ENCODE results near the gene IRGC. TPM values are rescaled to one million over a fixed set of nuclear protein-coding genes. Genes with fewer than 3 reads are reported as not detected.

The IRGC gene
- polyA plus RNA-seq, 1 donor from 2014 or later: 0.51 TPM

DNA sequence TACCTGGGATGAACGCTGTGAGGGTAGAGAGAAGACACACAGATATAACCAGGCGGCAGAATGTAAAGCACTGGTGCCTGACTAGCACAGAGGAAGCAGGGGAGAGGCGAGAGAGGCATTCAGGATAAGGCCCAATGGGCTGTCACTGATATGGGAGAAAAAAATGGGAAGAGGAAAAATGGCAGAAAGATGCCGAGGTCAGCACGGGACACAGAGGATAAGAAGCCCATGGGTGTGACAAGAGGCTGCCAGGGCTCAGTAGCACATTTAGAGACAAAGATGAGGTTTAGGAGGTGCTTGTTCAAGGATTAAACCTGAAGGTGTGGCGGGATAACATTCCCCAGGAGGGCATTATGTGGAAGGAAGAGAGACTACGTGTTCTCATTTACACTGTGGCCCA lies 33.3 kb downstream of the IRGC start:
- Histone ChIP-seq H3F3A (ENCODE audit: insufficient read depth, low read length, poor library complexity, severe bottlenecking) (no peaks in the 10 kb centered on the region), H3K4me2 (ENCODE audit: low read length) (no peak overlapping the region), H3K27me3 (ENCODE audit: insufficient read depth, low read depth, low read length) (no peaks in the 10 kb centered on the region), H4K20me1 (ENCODE audit: insufficient read depth) (no peaks in the 10 kb centered on the region), H3K9me3 (ENCODE audit: low read length) (no peaks in the 10 kb centered on the region), H3K4me3 (ENCODE audit: low read length) (no peak overlapping the region), H3K36me3 (ENCODE audit: insufficient read depth, low read length) (no peaks in the 10 kb centered on the region), H2AFZ (ENCODE audit: low read depth, low read length) (no peak overlapping the region), H3K9ac (ENCODE audit: low read length) (no peak overlapping the region), H3K9me2 (ENCODE audit: insufficient read depth, low read length) (no peaks in the 10 kb centered on the region), H3K79me2 (replicated peaks; ENCODE audit: insufficient read depth, low read length) (peaks cover 21% of the 10 kb centered on the region), H3K27ac (ENCODE audit: low read length) (no peak overlapping the region)
- no peak for TF ChIP-seq EZH2 (IDR thresholded peaks at IDR 0.05; ENCODE audit: borderline replicate concordance, insufficient read depth, low read length, poor library complexity, severe bottlenecking)
- no peak for TF ChIP-seq RAD21 (conservative IDR thresholded peaks at IDR 0.05)
- TF ChIP-seq, protein P1, sequence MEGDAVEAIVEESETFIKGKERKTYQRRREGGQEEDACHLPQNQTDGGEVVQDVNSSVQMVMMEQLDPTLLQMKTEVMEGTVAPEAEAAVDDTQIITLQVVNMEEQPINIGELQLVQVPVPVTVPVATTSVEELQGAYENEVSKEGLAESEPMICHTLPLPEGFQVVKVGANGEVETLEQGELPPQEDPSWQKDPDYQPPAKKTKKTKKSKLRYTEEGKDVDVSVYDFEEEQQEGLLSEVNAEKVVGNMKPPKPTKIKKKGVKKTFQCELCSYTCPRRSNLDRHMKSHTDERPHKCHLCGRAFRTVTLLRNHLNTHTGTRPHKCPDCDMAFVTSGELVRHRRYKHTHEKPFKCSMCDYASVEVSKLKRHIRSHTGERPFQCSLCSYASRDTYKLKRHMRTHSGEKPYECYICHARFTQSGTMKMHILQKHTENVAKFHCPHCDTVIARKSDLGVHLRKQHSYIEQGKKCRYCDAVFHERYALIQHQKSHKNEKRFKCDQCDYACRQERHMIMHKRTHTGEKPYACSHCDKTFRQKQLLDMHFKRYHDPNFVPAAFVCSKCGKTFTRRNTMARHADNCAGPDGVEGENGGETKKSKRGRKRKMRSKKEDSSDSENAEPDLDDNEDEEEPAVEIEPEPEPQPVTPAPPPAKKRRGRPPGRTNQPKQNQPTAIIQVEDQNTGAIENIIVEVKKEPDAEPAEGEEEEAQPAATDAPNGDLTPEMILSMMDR (IDR thresholded peaks at IDR 0.05; ENCODE audit: poor library complexity, severe bottlenecking): no peak
- no peak for TF ChIP-seq TAF1 (IDR thresholded peaks at IDR 0.05; ENCODE audit: low read depth)

DNA sequence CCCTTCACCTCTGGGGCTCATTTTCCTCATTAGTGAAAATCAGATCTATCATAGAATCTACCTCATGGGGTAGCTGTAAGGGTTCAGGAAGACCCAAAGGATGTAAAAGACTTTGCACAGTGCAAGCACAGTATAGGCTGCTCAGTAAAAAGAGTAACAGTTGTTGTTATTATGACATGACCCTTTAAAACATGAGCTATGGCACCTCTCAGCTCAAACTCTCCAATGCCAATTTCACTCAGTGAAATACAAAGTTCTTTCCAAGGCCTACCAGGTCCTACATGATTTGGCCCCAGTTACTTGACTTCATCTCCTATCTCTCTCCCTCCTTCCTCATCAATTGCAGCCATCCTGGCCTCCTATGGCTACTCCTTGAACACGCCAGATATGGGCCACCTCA lies 34.0 kb downstream of the IRGC start:
- Histone ChIP-seq H3K9me3 (ENCODE audit: low read length) (no peaks in the 10 kb centered on the region), H3K36me3 (ENCODE audit: insufficient read depth, low read length) (no peaks in the 10 kb centered on the region), H3K9ac (ENCODE audit: low read length) (no peak overlapping the region), H3K27ac (ENCODE audit: low read length) (no peak overlapping the region), H3K27me3 (ENCODE audit: insufficient read depth, low read depth, low read length) (no peaks in the 10 kb centered on the region), H2AFZ (ENCODE audit: low read depth, low read length) (no peak overlapping the region), H3K9me2 (ENCODE audit: insufficient read depth, low read length) (no peaks in the 10 kb centered on the region), H3K4me2 (ENCODE audit: low read length) (no peak overlapping the region), H4K20me1 (ENCODE audit: insufficient read depth) (no peaks in the 10 kb centered on the region), H3K4me3 (ENCODE audit: low read length) (no peak overlapping the region), H3F3A (ENCODE audit: insufficient read depth, low read length, poor library complexity, severe bottlenecking) (no peaks in the 10 kb centered on the region), H3K79me2 (replicated peaks; ENCODE audit: insufficient read depth, low read length) (peaks cover 22% of the 10 kb centered on the region)
- TF ChIP-seq, protein P1 (IDR thresholded peaks at IDR 0.05; ENCODE audit: poor library complexity, severe bottlenecking): no peak
- TF ChIP-seq MXI1 (conservative IDR thresholded peaks at IDR 0.05; ENCODE audit: poor library complexity, severe bottlenecking): no peak
- TF ChIP-seq RAD21 (conservative IDR thresholded peaks at IDR 0.05): no peak
- TF ChIP-seq EZH2 (IDR thresholded peaks at IDR 0.05; ENCODE audit: borderline replicate concordance, insufficient read depth, low read length, poor library complexity, severe bottlenecking): no peak
- TF ChIP-seq, protein P2, sequence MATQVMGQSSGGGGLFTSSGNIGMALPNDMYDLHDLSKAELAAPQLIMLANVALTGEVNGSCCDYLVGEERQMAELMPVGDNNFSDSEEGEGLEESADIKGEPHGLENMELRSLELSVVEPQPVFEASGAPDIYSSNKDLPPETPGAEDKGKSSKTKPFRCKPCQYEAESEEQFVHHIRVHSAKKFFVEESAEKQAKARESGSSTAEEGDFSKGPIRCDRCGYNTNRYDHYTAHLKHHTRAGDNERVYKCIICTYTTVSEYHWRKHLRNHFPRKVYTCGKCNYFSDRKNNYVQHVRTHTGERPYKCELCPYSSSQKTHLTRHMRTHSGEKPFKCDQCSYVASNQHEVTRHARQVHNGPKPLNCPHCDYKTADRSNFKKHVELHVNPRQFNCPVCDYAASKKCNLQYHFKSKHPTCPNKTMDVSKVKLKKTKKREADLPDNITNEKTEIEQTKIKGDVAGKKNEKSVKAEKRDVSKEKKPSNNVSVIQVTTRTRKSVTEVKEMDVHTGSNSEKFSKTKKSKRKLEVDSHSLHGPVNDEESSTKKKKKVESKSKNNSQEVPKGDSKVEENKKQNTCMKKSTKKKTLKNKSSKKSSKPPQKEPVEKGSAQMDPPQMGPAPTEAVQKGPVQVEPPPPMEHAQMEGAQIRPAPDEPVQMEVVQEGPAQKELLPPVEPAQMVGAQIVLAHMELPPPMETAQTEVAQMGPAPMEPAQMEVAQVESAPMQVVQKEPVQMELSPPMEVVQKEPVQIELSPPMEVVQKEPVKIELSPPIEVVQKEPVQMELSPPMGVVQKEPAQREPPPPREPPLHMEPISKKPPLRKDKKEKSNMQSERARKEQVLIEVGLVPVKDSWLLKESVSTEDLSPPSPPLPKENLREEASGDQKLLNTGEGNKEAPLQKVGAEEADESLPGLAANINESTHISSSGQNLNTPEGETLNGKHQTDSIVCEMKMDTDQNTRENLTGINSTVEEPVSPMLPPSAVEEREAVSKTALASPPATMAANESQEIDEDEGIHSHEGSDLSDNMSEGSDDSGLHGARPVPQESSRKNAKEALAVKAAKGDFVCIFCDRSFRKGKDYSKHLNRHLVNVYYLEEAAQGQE (IDR thresholded peaks at IDR 0.05; ENCODE audit: borderline replicate concordance): no peak
- TF ChIP-seq SMC3 (conservative IDR thresholded peaks at IDR 0.05; ENCODE audit: poor library complexity): no peak
- no peak for TF ChIP-seq EP300 (conservative IDR thresholded peaks at IDR 0.05; ENCODE audit: poor library complexity, severe bottlenecking)
- no peak for TF ChIP-seq POLR2AphosphoS5 (IDR thresholded peaks at IDR 0.05)
- no peak for TF ChIP-seq TAF1 (IDR thresholded peaks at IDR 0.05; ENCODE audit: low read depth)
